Thyroid gland (tissue), 4 donors: ENCODE data around the gene SAMD3.
"Not testable (repeated sequence)": the region's sequence is repeated elsewhere in the genome, so short reads cannot be mapped to it uniquely, and the experiment has no call there.

Experiments used
- CTCF ChIP-seq, 6 experiments: fragments of 200-600 bp in 3 of 6; fragments of 450-650 bp in 3 of 6; sonication (generic) in 3 of 6; IDR thresholded peaks; one replicate each; pipeline ENCODE4 v1.5.1; 2016 to 2019; ENCODE audit warnings: antibody characterized with exemption in 6 of 6, mild to moderate bottlenecking in 2 of 6, inconsistent platforms in 1 of 6, moderate library complexity in 1 of 6
- POLR2A ChIP-seq, 2 donors: fragments of 450-650 bp; IDR thresholded peaks; one replicate each; pipeline ENCODE4 v1.6.1; 2017; ENCODE audit warnings: antibody characterized with exemption in 2 of 2, mild to moderate bottlenecking in 2 of 2, moderate library complexity in 1 of 2

- TF ChIP-seq CTCF, POLR2A (IDR thresholded peaks at IDR 0.05): not testable (repeated sequence)
Measured at GRCh38 chr6:130260614-130261241, 38.0 kb upstream of the SAMD3 start.
